IPS-15b (cell line): ENCODE results near the gene NCOR2.

Experiments used
- H3K27me3 ChIP-seq: one replicate; pipeline ENCODE4 v1.6.1; 2013; ENCODE audit warnings: low read length; ENCODE audit not compliant: control insufficient read depth, insufficient read depth
- H3K36me3 ChIP-seq: one replicate; pipeline ENCODE4 v1.6.1; 2013; ENCODE audit warnings: low read length; ENCODE audit not compliant: control insufficient read depth, insufficient read depth
- H3K4me1 ChIP-seq: one replicate; pipeline ENCODE4 v1.6.1; 2013; ENCODE audit warnings: mild to moderate bottlenecking, low read length; ENCODE audit not compliant: control insufficient read depth, insufficient read depth
- H3K4me3 ChIP-seq: one replicate; pipeline ENCODE4 v1.5.1; 2013; ENCODE audit warnings: low read depth, low read length
- H3K9ac ChIP-seq: one replicate; pipeline ENCODE4 v1.6.1; 2013; ENCODE audit warnings: low read depth, mild to moderate bottlenecking, low read length
- H3K9me3 ChIP-seq: one replicate; pipeline ENCODE4 v1.6.1; 2013; ENCODE audit warnings: mild to moderate bottlenecking, low read length; ENCODE audit not compliant: control insufficient read depth, insufficient read depth

NCOR2 gene

DNA sequence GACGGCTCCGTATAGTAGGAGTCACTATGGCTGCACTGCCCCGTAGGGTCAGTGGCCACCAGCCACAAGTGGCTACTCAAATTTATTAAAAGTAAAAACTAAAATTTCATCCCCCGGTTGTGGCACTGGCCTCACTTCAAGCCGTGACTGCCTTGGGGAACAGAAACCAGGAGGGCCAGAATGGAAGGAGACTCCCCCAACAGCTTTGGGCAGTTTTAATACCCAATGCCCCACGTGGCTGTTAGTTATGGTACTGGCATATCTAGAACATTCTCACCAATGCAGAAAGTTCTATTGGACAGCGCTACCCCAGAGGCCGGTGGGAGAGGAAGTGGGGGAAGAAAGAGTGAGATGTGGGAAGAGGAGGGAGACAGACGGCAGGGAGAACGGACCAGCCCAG is 6.2 kb downstream of the NCOR2 start:
- H3K4me1 ChIP-seq, result peaks cover 30% of the 10 kb centered on the region
- no peak overlapping the region for H3K4me3 ChIP-seq
- H3K9ac ChIP-seq, result no peak overlapping the region

DNA sequence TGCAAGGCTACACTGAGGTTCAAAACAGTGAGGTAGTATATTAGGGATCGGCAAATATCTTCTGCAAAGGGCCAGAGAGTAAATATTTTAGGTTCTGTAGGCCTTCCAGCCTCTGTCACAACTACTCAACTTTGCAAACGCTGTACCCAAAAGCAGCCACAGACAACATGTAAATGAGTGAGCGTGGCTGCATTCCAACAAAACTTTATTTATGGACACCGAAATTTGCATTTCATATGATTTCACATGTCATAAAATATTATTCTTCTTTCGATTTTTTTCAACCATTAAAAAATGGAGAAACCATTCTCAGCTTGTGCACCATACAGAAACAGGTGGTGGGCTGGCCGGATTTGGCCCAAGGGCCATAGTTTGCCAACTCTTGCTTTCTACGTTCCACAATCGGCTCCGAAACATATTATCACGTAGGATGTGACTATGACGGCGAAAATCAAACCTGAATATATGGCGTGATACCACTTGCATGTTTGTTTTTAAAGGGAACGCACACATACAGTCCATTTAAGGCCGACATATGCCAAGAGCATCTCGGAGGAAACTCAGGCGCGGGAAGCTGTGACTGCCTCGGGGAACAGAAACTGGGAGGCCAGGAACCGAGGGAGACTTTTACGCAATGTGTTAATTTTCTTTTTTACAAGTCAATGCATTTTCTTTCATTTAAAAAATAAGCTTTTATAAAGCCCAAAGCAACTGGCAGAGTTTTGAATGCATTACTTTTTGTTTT is 7.1 kb downstream of the NCOR2 start:
- Histone ChIP-seq H3K27me3 (no peaks in the 10 kb centered on the region), H3K36me3 (peaks cover 5% of the 10 kb centered on the region), H3K4me3 (no peak overlapping the region), H3K9me3 (no peaks in the 10 kb centered on the region), H3K9ac (no peak overlapping the region), H3K4me1 (peaks cover 30% of the 10 kb centered on the region)

More for the DNA sequence above, 6.2 kb downstream of the NCOR2 start:
- Histone ChIP-seq H3K9me3 (no peaks in the 10 kb centered on the region), H3K27me3 (no peaks in the 10 kb centered on the region), H3K36me3 (peaks cover 5% of the 10 kb centered on the region)

DNA sequence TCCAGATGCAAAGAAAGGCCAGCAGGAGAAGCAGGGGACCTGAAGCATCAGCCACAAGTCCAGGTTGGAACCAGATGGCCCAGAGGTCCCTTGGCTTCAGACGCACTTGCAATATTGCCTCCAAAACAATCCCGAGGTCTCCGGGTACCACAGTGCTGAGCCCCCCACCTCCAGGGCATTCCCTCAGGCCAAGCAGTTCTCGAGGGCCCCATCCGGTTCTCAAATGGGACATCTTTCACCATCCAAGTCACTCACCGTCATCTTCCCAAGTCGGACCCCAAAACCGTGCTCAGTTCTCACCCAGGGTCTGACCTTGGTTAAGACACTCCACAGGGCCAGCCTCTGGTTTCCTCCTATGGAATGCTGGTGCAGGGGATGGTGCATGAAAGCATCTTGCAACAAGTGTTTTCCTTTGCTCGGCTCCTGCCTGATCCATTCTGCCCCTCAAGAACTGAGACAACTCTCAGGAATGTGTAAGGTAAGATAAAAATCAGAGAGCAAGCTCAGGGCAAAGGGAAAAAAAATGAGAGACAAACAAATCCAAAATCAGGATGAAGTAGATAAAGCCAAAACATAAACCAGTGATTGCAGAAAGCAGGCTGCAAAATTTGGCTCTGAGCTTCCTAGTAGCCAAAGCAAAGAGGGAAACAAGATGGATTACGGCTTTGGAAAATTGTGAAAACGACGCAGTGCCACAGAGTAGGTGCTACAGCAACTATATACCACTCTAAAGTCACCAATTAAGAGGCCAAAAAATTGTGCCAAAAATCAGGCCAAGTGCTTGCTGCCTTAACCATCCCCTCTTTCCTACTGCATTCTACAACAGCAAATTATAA is 8.0 kb downstream of the NCOR2 start:
- peaks cover 5% of the 10 kb centered on the region for H3K36me3 ChIP-seq
- no peaks in the 10 kb centered on the region for H3K9me3 ChIP-seq
- no peaks in the 10 kb centered on the region for H3K27me3 ChIP-seq
- no peak overlapping the region for H3K4me3 ChIP-seq
- H3K9ac ChIP-seq, result no peak overlapping the region
- peaks cover 30% of the 10 kb centered on the region for H3K4me1 ChIP-seq

DNA sequence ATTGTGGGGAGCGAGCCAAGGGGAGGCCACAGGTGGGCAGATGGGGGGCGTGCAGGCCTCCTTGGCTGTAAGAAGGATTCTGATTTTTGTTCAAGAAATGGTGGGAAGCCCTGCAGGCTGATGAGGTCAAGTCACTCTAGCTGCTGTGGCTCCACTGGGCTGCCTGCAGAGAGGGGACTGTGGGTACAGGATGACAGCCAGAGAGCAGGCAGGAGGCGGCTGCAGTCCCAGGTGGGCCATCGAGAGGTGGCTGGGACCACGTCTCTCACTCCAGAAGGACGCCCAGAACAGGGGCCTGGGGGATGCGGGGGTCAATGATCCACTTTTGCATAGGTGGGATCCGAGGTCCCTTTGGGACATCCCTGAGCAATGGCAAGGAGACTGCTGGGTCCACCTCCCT is 9.1 kb downstream of the NCOR2 start:
- H3K4me3 ChIP-seq, result no peak overlapping the region
- H3K27me3 ChIP-seq, result no peaks in the 10 kb centered on the region
- no peak overlapping the region for H3K9ac ChIP-seq
- H3K36me3 ChIP-seq, result no peaks in the 10 kb centered on the region
- H3K9me3 ChIP-seq, result no peaks in the 10 kb centered on the region
- peaks cover 21% of the 10 kb centered on the region for H3K4me1 ChIP-seq

DNA sequence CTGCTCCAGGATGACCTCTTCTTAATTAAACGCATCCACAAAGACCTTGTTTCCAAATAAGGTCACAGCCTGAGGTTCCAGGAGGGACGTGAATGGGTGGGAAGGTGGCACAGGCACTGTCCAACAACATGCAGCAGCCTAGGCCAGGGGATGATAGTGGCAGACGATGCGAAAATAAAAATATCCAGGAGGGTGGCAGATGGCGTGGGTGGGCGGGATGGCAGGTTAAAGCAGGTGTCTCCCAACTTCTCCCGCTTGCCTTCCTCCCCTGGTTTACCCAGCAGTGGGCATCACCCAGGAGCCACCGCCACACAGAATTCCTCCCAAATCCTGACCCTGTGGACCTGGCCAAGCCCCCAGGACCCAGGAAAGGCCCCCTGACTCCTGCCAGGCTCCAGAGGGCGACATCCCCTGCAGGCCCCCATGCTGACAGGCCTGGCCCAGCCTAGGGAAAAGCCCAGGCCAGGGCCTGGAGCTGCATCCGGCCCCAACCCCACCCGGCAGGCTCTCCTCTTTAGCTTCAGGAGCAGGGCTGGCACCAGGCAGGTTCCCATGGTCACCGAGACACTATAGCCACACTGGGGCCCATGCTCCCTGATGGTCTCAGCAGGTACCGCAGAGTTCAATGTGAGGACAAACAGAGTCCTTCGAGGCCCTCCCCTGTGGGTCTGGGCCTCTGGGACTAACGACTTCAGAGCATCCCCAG is 9.7 kb downstream of the NCOR2 start:
- H3K4me1 ChIP-seq, result peaks cover 20% of the 10 kb centered on the region
- H3K36me3 ChIP-seq, result no peaks in the 10 kb centered on the region
- H3K9ac ChIP-seq, result no peak overlapping the region
- H3K27me3 ChIP-seq, result no peaks in the 10 kb centered on the region
- H3K4me3 ChIP-seq, result no peak overlapping the region
- no peaks in the 10 kb centered on the region for H3K9me3 ChIP-seq

DNA sequence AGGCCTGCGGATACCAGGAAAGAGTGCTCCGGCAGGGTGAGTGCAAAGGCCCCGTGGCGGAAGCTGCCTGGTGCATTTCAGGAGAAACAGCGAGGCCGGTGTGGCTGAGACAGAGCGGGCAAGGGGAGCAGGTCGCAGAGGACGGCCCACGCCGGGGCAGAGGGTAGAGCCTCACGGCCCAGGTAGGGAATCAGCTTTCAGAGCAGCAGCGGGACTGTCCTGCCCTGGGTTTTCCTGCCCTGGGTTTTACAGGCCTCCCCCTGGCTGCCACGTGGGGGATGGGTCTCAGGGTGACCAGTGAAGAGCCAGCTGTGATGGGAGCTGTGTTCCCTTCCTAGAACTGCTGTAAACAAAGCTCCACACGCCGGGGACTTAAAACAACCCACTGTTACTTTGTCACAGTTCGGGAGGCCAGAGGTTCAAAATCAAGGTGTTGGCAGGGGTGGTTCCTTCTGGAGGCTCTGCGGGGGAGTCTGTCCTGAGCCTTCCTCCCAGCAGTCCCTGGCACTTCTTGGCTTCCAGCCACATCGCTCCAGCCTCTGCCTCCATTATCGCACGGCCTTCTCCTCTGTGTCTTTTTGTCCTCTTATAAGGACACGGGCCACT is 10.4 kb downstream of the NCOR2 start:
- H3K9ac ChIP-seq, result no peak overlapping the region
- H3K4me1 ChIP-seq, result peaks cover 17% of the 10 kb centered on the region
- no peak overlapping the region for H3K4me3 ChIP-seq
- no peaks in the 10 kb centered on the region for H3K36me3 ChIP-seq
- H3K27me3 ChIP-seq, result no peaks in the 10 kb centered on the region
- H3K9me3 ChIP-seq, result no peaks in the 10 kb centered on the region

DNA sequence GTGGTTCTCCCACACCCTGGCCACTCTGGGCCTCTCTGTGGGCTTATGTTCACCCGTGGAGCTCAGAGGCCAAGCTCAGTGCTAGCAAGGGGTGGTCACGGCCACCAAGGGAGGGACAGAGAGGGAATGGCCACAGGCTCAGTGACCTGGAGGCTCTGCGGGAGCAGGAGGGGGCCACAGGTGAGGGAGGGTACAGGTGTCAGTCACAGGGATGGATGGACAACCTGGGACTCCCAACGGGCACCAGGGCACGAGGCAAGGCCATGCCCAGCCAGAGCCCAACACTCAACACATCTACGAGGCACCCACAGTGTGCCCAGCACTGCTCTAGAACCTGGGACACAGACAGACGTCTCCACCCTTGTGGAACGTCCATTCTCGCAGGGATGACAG is 11.3 kb downstream of the NCOR2 start:
- no peaks in the 10 kb centered on the region for H3K9me3 ChIP-seq
- no peak overlapping the region for H3K9ac ChIP-seq
- H3K4me3 ChIP-seq, result no peak overlapping the region
- H3K36me3 ChIP-seq, result no peaks in the 10 kb centered on the region
- no peaks in the 10 kb centered on the region for H3K27me3 ChIP-seq
- H3K4me1 ChIP-seq, result peaks cover 17% of the 10 kb centered on the region

DNA sequence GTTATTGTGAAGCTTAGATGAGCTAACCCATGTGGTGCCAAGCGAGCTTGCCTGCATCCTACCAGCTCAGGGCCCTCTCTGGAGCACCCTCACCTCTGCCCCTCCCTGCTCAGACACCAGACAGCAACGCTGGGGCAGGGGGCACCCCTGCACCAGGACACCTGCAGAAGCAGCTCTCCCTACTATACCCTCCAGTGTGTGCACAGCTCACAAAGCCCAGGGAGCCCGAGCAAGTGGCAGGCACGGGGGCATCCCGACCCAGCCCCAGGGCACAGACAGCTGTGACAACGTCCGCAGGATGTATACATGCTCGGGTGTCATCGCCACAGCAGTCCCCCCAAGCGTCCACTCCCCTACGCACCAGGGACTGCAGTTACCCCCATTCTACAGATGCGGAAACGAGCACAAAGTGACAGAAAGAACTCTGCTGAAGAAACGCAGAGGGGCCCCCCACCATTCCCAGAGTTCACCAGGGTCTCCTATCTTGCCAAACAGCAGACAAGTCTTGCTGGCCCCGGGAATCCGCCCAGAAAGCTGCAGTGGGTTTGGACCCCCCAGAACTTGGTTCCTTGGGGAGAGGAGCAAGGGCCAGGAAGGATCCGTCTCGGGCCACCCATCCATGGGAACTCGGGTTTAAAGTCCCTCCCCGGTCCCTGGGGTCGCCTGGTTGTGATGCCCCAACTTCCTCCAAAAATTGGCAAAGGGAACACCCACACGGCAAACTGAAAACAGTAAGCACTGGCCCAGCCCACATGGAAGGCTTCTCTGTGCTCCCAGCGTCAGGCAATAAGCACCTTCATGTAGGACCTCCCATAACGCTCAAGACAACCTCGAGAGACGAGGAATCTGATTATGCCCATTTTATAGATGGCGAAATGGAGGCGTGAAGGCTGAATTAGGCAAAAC is 12.0 kb downstream of the NCOR2 start:
- Histone ChIP-seq H3K27me3 (no peaks in the 10 kb centered on the region), H3K4me3 (no peak overlapping the region), H3K4me1 (peaks cover 16% of the 10 kb centered on the region), H3K36me3 (no peaks in the 10 kb centered on the region), H3K9ac (no peak overlapping the region), H3K9me3 (no peaks in the 10 kb centered on the region)

DNA sequence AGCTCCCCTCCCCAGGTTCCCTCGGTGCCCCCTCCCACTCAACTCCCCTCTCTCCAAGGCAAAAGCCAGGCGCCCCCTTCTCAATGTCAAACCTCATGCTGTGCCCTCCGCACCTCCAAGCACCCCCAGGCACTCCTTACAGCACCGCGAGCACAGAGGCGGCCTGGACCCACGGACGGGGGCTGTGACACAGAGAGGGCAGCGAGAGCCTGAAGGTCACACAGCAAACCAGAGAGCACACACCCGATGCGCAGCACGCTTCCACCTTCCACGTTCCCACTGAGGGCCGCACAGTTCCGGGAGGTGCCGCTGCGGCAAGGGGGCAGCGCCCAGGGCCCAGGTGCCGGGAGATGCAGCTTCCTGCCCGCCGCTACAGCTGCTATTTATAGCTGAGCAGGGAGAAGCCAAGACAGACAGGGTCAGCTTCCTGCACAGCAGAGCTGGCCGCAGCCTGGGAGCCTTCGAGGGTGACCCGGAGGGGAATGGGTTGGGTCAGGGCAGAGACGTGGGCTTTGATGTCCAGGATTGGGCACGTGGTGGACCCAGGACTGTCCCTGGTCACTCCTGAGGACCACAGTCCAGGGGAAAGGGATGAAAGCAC is 12.9 kb downstream of the NCOR2 start:
- Histone ChIP-seq H3K27me3 (no peaks in the 10 kb centered on the region), H3K4me3 (no peak overlapping the region), H3K9me3 (no peaks in the 10 kb centered on the region), H3K4me1 (peaks cover 12% of the 10 kb centered on the region), H3K9ac (no peak overlapping the region), H3K36me3 (no peaks in the 10 kb centered on the region)

DNA sequence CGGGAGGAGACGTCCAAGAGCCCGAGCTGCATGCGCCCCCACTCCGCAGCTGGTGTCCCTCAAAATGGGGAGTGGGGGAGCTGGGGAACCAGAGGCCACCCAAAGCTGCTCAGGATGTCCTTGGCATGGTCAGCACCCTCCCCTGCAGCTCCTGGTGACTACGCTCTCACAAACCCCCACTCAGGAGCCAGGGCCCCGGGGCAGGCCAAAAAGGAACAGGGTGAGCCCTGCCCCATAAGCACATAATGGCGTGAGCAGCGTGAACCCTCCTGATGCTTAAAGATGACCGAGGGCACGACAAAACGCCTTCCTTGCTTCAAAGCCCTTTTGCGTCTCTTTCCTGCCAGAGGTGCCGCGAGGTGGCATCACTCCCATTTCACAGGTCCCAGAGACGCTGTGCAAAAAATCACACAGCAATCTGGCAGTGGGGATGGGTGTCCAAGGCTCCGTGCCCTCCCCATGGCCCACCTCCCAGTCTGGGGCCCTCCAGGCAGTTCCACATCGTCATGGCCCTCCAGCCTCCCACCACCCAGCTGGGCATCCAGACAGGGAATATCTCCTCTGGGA is 13.5 kb downstream of the NCOR2 start:
- Histone ChIP-seq H3K4me3 (no peak overlapping the region), H3K27me3 (no peaks in the 10 kb centered on the region), H3K9me3 (no peaks in the 10 kb centered on the region), H3K4me1 (peaks cover 12% of the 10 kb centered on the region), H3K36me3 (no peaks in the 10 kb centered on the region), H3K9ac (no peak overlapping the region)
